Lung (tissue), 12 donors: ENCODE data around the gene XXYLT1. TPM values are rescaled to one million over a fixed set of nuclear protein-coding genes. Genes with fewer than 3 reads are reported as not detected.

ENCODE experiments used
- ATAC-seq: fragments of 200-7000 bp; cut with Tn5 transposase; one replicate; pipeline ENCODE4 v1.9.1; 2020; ENCODE audit warnings: moderate number of reproducible peaks; ENCODE audit not compliant: insufficient read depth, low FRiP score
- DNase-seq, 3 donors: peaks; one replicate each; pipeline ENCODE4 v3.0.0-alpha.2; 2013 to 2017
- H3K27ac ChIP-seq, 2 donors: one replicate each; pipeline ENCODE4 v1.5.1; 2013; ENCODE audit warnings: mild to moderate bottlenecking in 2 of 2, moderate library complexity in 2 of 2, control low read depth in 1 of 2, inconsistent platforms in 1 of 2, low read depth in 1 of 2, low read length in 1 of 2
- H3K27me3 ChIP-seq, 3 donors: one replicate each; pipeline ENCODE4 v1.5.1; 2013; ENCODE audit warnings: low read length in 2 of 3; ENCODE audit not compliant: control insufficient read depth in 3 of 3, insufficient read depth in 3 of 3
- H3K36me3 ChIP-seq, 4 donors: one replicate each; pipeline ENCODE4 v1.5.1; 2013; ENCODE audit warnings: low read length in 4 of 4, mild to moderate bottlenecking in 1 of 4, moderate library complexity in 1 of 4; ENCODE audit not compliant: control insufficient read depth in 4 of 4, insufficient read depth in 4 of 4
- H3K4me1 ChIP-seq, 5 donors: one replicate each; pipeline ENCODE4 v1.5.1; 2013; ENCODE audit warnings: low read length in 5 of 5, mild to moderate bottlenecking in 2 of 5, moderate library complexity in 1 of 5; ENCODE audit not compliant: control insufficient read depth in 5 of 5, insufficient read depth in 5 of 5
- H3K4me3 ChIP-seq: one replicate; pipeline ENCODE4 v1.5.1; 2013; ENCODE audit warnings: mild to moderate bottlenecking, control low read depth, moderate library complexity
- H3K9ac ChIP-seq, 2 donors: one replicate each; pipeline ENCODE4 v1.5.1; 2013; ENCODE audit warnings: low read length in 2 of 2, control low read depth in 1 of 2; ENCODE audit not compliant: insufficient read depth in 1 of 2
- H3K9me3 ChIP-seq, 4 donors: one replicate each; pipeline ENCODE4 v1.5.1; 2013; ENCODE audit warnings: low read length in 3 of 4, mild to moderate bottlenecking in 1 of 4, moderate library complexity in 1 of 4; ENCODE audit not compliant: control insufficient read depth in 4 of 4, insufficient read depth in 3 of 4
- WGBS, 2 donors: extraction: QIAGEN DNeasy Blood & Tissue Kit; methylation state at CpG; one replicate each; pipeline ENCODE4 v1.1.7; 2013; 5-methylcytosine and 5-hydroxymethylcytosine counted together
- polyA plus RNA-seq, 2 donors: library from polyadenylated mRNA; stranded (reverse); fragments of 200-250 nt; gene quantifications; one replicate each; pipeline ENCODE4 v1.2.1, GENCODE V29; 2013
- total RNA-seq, 2 donors: library from RNA; depleted of rRNA in 1 of 2; stranded (reverse); fragments of >200 nt in 1 of 2; gene quantifications; one replicate each; pipeline ENCODE4 v1.2.1, GENCODE V29; 2014 to 2021
- TF ChIP-seq, protein P1 (sequence below): IDR thresholded peaks from 2 replicates; pipeline ENCODE4 v1.5.1; 2012; ENCODE audit warnings: mild to moderate bottlenecking; ENCODE audit errors: control extremely low read depth, extremely low read depth
- donor health status: control.
- donor health status: control.
- donor health status: Bipolar disorder and iron deficiency.
- donor health status: healthy.
- donor health status: DM: yes; HTN: yes; CAD: no.

The XXYLT1 gene
- total and polyA plus RNA-seq, 4 donors = 4.7 to 15.4 (median 11.4) TPM

DNA sequence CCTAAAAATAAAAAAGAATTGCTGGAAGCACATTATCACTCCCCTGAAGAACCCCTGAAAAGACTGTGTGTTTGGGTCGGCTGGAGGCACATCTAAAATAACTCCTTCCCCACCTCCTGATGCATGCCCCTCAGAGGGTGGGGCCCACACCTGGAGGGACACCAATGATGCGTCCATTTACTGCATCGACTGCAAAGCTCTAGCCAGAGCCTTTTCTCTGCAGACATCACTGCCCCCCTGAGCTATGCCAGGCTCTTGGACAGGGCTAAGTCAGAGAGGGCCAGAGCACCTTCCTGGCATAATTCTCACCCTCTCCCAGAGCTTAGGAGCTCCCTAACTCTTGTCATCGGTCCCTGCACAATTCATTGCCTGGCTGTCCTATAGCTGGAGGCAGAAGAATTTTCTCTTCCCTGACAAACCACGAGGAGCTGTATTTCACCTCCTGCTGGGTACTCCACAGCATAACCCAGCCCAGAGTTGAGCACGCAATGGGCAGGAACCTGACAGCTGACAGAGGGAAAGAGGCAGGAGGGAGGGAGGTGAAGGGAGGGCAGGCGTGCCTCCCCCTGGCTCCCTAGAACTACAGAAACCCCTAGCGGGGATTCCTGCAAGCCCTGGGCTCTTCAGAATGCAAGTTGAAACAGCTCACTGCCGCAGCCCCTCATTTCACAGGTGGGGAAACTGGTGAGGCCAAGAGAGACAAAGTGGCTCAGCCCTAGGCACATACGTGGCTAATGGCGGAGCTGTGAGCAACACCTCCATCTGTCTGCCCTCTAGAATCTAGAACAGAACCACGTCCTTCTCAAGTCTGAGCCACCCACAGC, 46.6 kb downstream of the XXYLT1 start:
- 85 to 86% methylated on average over 12 of the region's 12 CpGs for WGBS, 2 donors
- Histone ChIP-seq H3K9me3 (peaks cover 0 to 2% (median 0%) of the 10 kb centered on the region in 4 donors), H3K36me3 (peaks cover 0 to 5% (median 0%) of the 10 kb centered on the region in 4 donors), H3K4me3 (no peak overlapping the region), H3K27me3 (no peaks in the 10 kb centered on the region), H3K27ac (peak overlapping the region in 1 of 2 donors; percentile 40), H3K9ac (no peak overlapping the region), H3K4me1 (peaks cover 0 to 30% (median 11%) of the 10 kb centered on the region in 5 donors)
- TF ChIP-seq, protein P1, sequence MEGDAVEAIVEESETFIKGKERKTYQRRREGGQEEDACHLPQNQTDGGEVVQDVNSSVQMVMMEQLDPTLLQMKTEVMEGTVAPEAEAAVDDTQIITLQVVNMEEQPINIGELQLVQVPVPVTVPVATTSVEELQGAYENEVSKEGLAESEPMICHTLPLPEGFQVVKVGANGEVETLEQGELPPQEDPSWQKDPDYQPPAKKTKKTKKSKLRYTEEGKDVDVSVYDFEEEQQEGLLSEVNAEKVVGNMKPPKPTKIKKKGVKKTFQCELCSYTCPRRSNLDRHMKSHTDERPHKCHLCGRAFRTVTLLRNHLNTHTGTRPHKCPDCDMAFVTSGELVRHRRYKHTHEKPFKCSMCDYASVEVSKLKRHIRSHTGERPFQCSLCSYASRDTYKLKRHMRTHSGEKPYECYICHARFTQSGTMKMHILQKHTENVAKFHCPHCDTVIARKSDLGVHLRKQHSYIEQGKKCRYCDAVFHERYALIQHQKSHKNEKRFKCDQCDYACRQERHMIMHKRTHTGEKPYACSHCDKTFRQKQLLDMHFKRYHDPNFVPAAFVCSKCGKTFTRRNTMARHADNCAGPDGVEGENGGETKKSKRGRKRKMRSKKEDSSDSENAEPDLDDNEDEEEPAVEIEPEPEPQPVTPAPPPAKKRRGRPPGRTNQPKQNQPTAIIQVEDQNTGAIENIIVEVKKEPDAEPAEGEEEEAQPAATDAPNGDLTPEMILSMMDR = no peak
- ATAC-seq = no peak
- DNase-seq = no peak

DNA sequence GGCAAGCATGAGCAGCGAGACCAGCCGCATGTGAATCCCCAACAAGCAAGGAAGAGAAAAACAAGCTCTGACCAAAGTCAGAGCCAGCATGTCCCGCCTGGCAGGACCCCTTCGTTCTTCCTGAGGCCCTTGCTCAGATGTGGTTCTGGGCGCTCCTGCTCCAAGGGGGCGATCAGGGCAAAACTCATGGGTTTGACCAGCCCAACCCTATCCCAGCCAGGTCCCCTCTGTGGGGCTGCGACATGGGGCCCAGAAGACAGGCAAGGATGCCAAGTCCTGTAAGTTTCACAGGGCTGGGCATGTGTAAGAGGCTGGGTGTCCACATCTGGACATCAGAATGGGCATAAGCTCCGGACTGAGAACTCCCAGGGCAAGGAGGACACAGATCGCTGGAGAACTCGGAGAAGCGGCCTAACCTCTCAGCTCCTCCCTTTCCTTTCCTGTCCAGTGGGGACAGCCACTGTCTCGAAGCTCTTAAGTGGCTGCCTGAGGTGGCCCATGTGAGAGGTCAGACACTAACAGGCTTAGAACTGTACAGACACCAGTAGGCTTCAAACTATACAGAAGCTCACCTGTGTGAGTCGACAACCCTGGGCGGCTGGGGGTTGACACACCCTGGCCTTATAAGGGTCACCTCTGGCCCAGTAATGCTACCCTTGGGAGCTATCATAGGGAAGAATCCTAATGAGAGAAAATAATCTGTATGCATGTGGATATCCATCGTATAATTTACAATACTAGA, 48.9 kb downstream of the XXYLT1 start:
- ATAC-seq (no peak), DNase-seq (no peak)
- peaks cover 0 to 2% (median 0%) of the 10 kb centered on the region in 4 donors for H3K9me3 ChIP-seq
- TF ChIP-seq, protein P1 = no peak
- WGBS, 2 donors = 90 to 91% methylated on average over 15 of the region's 15 CpGs
- H3K36me3 ChIP-seq = peaks cover 0 to 5% (median 0%) of the 10 kb centered on the region in 4 donors
- peaks cover 0 to 32% (median 10%) of the 10 kb centered on the region in 5 donors for H3K4me1 ChIP-seq
- H3K9ac ChIP-seq = no peak overlapping the region
- no peaks in the 10 kb centered on the region for H3K27me3 ChIP-seq
- no peak overlapping the region for H3K4me3 ChIP-seq
- no peak overlapping the region for H3K27ac ChIP-seq

DNA sequence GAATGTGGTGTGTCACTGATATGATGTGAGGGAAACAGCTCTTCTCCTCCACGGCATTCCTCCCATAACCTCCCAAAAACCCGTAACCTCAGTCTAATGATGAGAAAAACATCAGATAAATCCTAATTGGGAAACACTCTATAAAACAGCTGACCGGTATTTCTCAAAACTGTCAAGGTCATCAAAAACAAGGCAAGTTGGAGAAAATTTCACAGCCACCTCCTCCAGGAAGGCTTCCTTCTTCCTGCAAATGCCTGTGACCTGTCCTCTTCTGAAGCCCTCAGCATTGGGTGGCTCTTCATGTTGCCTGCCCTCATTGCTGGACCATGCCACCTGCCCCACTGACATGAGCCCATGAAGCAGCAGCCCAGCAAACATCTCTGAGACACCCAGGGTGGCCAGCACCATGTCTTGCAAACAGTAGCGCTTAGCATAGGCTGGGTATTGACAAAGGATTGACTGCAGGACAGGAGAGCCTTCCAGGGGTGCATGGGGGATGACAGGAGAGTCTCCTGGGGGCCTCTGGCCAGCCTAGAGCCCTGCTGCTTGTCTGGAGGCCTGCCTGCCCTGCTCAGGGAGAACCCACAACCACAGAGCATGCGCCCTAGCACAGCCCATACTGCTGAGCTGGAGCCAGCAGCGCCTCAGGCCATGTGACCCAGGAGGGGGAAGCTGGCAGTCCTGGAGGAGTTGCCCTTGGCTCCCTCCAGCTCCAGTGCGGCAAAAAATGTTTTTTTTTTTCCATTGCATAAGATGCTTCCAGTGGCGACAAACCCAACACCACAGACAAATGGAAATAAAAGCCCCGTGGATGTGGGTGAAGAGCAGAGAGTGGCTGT, 49.7 kb downstream of the XXYLT1 start:
- Histone ChIP-seq H3K9ac (peak overlapping the region in 1 of 2 donors; percentile 9), H3K4me1 (peaks cover 0 to 32% (median 9%) of the 10 kb centered on the region in 5 donors), H3K4me3 (no peak overlapping the region), H3K27ac (no peak overlapping the region), H3K36me3 (peaks cover 0 to 3% (median 0%) of the 10 kb centered on the region in 4 donors), H3K27me3 (no peaks in the 10 kb centered on the region), H3K9me3 (peaks cover 0 to 2% (median 0%) of the 10 kb centered on the region in 4 donors)
- ATAC-seq (peak; percentile 47), DNase-seq (peak; percentile 75 to 88 (median 80))
- 66 to 74% methylated on average over 9 of the region's 9 CpGs for WGBS, 2 donors
- TF ChIP-seq, protein P1 = no peak
